Urinary bladder (tissue), 4 donors: ENCODE measurements around the gene KLRB1. TPM values are rescaled to one million over a fixed set of nuclear protein-coding genes. Genes with fewer than 3 reads are reported as not detected.
"Not testable (repeated sequence)": the region's sequence is repeated elsewhere in the genome, so short reads cannot be mapped to it uniquely, and the experiment has no call there.

Experiments used
- DNase-seq: peaks from one replicate; pipeline ENCODE4 v3.0.0-alpha.2; 2015; ENCODE audit errors: extremely low spot score
- H3K27ac ChIP-seq: one replicate; pipeline ENCODE4 v1.5.1; 2013; ENCODE audit warnings: low read depth, mild to moderate bottlenecking, moderate library complexity
- H3K36me3 ChIP-seq: one replicate; pipeline ENCODE4 v1.6.1; 2013; ENCODE audit warnings: mild to moderate bottlenecking, moderate library complexity; ENCODE audit not compliant: insufficient read depth
- H3K4me1 ChIP-seq: one replicate; pipeline ENCODE4 v1.6.1; 2013; ENCODE audit warnings: mild to moderate bottlenecking, moderate library complexity; ENCODE audit not compliant: insufficient read depth
- H3K4me3 ChIP-seq: one replicate; pipeline ENCODE4 v1.5.1; 2013; ENCODE audit warnings: low read depth, low read length
- WGBS: extraction: QIAGEN DNeasy Blood & Tissue Kit; methylation state at CpG from one replicate; pipeline ENCODE4 v1.1.7; 2013; 5-methylcytosine and 5-hydroxymethylcytosine counted together
- polyA plus RNA-seq: library from polyadenylated mRNA; stranded (reverse); fragments of 200-250 nt; gene quantifications from one replicate; pipeline ENCODE4 v1.2.3, GENCODE V29; 2013
- total RNA-seq: library from RNA; depleted of rRNA; stranded (reverse); fragments of >200 nt; gene quantifications from one replicate; pipeline ENCODE4 v1.2.3, GENCODE V29; 2014
- donor health status: healthy with polysubstance abuse.
- donor health status: healthy.

Gene KLRB1
- total and polyA plus RNA-seq, 2 donors = 1.3 to 2.3 TPM

GRCh38 chr12:9636150-9636850 is 28.6 kb upstream of the KLRB1 start:
- no peak for DNase-seq
- no peaks in the 10 kb centered on the region for H3K4me1 ChIP-seq
- WGBS = 83% methylated on average over 4 of the region's 4 CpGs

GRCh38 chr12:9634969-9635754 is 27.4 kb upstream of the KLRB1 start:
- Histone ChIP-seq H3K4me3 (no peak overlapping the region), H3K27ac (no peak overlapping the region), H3K4me1 (no peaks in the 10 kb centered on the region), H3K36me3 (no peaks in the 10 kb centered on the region)
- 67% methylated on average over 2 of the region's 2 CpGs for WGBS
- DNase-seq = no peak

More at GRCh38 chr12:9636150-9636850, 28.6 kb upstream of the KLRB1 start:
- Histone ChIP-seq H3K4me3 (no peak overlapping the region), H3K27ac (no peak overlapping the region), H3K36me3 (no peaks in the 10 kb centered on the region)

DNA sequence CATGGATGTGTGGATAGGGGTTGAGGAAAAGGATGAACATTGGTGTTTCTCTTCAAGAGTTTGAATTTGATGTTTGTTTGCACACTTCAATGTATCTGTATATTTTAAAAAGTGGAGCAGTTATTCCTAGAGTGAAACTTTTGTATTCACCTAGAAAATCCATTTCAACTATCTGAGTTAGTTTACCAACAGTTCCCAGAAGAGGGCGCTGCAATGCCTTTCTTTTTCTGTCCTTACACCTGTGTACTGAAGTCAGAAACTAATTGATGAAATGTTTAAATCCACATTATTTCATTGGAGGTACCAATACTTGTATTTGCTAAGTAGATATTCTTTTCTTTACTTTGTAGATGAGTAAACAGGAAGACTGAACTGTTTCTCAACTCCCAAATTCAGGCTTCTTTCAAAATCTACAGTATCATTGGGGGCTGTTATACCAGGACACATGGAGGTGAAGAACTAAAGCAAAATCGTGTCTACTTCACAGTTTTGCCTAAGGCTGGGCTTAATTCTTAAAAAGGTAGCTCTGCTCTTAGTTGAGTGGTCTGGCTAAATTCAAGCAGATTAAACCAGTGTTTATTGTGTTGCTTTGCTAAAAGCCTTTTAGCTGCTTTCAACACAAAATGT is 26.6 kb upstream of the KLRB1 start:
- WGBS = 35% methylated on average over 2 of the region's 2 CpGs
- H3K36me3 ChIP-seq = no peaks in the 10 kb centered on the region
- no peaks in the 10 kb centered on the region for H3K4me1 ChIP-seq
- DNase-seq = no peak
- H3K27ac ChIP-seq = no peak overlapping the region
- no peak overlapping the region for H3K4me3 ChIP-seq

DNA sequence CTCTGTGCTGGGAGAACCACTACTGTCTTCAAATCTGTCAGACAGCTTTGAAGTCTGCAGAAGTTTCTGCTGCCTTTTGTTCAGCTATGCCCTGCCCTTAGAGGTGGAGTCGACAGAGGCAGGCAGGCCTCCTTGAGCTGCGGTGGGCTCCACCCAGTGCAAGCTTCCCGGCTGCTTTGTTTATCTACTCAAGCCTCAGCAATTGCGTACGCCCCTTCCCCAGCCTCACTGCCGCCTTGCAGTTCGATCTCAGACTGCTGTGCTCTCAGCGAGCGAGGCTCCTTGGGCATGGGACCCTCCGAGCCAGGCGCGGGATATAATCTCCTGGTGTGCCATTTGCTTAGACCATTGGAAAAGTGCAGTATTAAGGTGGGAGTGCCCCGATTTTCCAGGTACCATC is 25.1 kb upstream of the KLRB1 start:
- Histone ChIP-seq H3K4me1 (no peaks in the 10 kb centered on the region), H3K36me3 (no peaks in the 10 kb centered on the region), H3K4me3 (no peak overlapping the region), H3K27ac (no peak overlapping the region)
- DNase-seq = no peak
- 95% methylated on average over 13 of the region's 13 CpGs for whole genome bisulfite sequencing

- Histone ChIP-seq H3K4me1 (no peaks in the 10 kb centered on the region), H3K27ac (no peak overlapping the region), H3K4me3 (no peak overlapping the region), H3K36me3 (no peaks in the 10 kb centered on the region)
- WGBS = 84% methylated on average over 2 of the region's 2 CpGs
- no peak for DNase-seq
These were observed 19.1 kb upstream of the KLRB1 start for GRCh38 chr12:9626821-9627220.

DNA sequence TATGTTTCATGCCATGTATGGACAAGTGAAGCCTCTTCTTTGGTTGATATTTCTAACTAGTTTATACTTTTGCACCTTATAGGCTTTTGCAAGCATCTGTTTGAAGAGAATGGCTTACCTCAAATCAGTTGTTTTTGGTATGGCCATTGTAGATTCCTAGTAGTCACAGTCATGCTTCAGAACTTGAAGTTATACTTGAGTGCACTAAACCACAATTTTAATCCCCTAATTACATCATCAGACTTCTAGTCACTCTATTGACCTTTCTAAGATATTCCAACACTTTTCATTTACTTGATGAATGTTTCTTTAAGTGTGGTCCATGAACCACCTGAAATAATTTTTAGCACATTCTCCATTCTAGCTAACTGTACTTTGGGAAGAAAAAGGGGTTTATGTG is 18.6 kb upstream of the KLRB1 start:
- H3K4me3 ChIP-seq = no peak overlapping the region
- no peaks in the 10 kb centered on the region for H3K4me1 ChIP-seq
- DNase-seq = no peak
- H3K36me3 ChIP-seq = no peaks in the 10 kb centered on the region
- H3K27ac ChIP-seq = no peak overlapping the region

- no peaks in the 10 kb centered on the region for H3K4me1 ChIP-seq
- 97% methylated on average over 3 of the region's 3 CpGs for WGBS
- H3K27ac ChIP-seq = no peak overlapping the region
- no peak for DNase-seq
- no peak overlapping the region for H3K4me3 ChIP-seq
- H3K36me3 ChIP-seq = no peaks in the 10 kb centered on the region
These were observed 17.3 kb upstream of the KLRB1 start for GRCh38 chr12:9625019-9625418.

- Histone ChIP-seq H3K27ac (no peak overlapping the region), H3K36me3 (no peaks in the 10 kb centered on the region), H3K4me1 (no peaks in the 10 kb centered on the region), H3K4me3 (no peak overlapping the region)
- DNase-seq = no peak
- 90% methylated on average over 6 of the region's 6 CpGs for WGBS
These were observed 11.9 kb upstream of the KLRB1 start for GRCh38 chr12:9619411-9620179.

- not testable (repeated sequence) for H3K27ac ChIP-seq, DNase-seq, H3K36me3 ChIP-seq, H3K4me3 ChIP-seq, H3K4me1 ChIP-seq
- WGBS = 86% methylated on average over 1 of the region's 1 CpG
These were observed 11.2 kb upstream of the KLRB1 start for GRCh38 chr12:9618906-9619305.

DNA sequence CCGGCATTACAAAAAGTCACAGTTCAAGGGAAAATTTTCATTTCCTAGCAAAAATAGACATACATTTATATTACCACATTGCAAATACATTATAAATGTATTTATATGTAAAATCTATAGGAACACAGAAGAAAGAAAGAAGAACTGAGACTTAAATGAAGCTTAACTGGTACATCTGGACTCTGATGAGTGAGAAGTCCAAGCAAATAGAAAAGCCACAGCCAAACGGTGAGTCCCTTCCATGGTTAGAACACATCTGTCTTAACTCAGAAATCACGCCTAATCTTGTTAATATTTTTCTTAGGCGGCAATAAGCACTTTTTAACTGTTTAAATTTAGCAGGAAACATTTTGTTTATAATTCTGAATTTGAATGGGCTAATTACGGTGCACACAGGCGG is 9.4 kb upstream of the KLRB1 start:
- no peak for DNase-seq
- Histone ChIP-seq H3K36me3 (no peaks in the 10 kb centered on the region), H3K4me1 (no peaks in the 10 kb centered on the region), H3K4me3 (no peak overlapping the region), H3K27ac (no peak overlapping the region)
- 73% methylated on average over 6 of the region's 6 CpGs for WGBS

GRCh38 chr12:9615420-9616136 is 7.9 kb upstream of the KLRB1 start:
- Histone ChIP-seq H3K27ac (no peak overlapping the region), H3K4me1 (no peaks in the 10 kb centered on the region), H3K36me3 (no peaks in the 10 kb centered on the region), H3K4me3 (no peak overlapping the region)
- DNase-seq = no peak
- WGBS = 59% methylated on average over 5 of the region's 5 CpGs

DNA sequence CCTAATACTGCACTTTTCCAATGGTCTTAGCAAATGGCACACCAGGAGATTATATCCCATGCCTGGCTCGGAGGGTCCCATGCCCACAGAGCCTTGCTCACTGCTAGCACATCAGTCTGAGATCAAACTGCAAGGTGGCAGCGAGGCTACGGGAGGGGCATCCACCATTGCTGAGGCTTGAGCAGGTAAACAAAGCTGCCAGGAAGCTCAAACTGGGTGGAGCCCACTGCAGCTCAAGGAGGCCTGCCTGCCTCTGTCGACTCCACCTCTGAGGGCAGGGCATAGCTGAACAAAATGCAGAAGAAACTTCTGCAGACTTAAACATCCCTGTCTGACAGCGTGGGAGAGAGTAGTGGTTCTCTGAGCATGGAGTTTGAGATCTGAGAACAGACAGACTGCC is 2.9 kb upstream of the KLRB1 start:
- 92% methylated on average over 5 of the region's 5 CpGs for WGBS
- H3K27ac ChIP-seq, H3K4me1 ChIP-seq, H3K4me3 ChIP-seq, DNase-seq, H3K36me3 ChIP-seq: not testable (repeated sequence)

- no peak overlapping the region for H3K27ac ChIP-seq
- no peak for DNase-seq
- H3K4me1 ChIP-seq = no peaks in the 10 kb centered on the region
- WGBS = 90% methylated on average over 4 of the region's 4 CpGs
- no peaks in the 10 kb centered on the region for H3K36me3 ChIP-seq
- H3K4me3 ChIP-seq = no peak overlapping the region
These were observed 862 bp downstream of the KLRB1 start for GRCh38 chr12:9606736-9607372.
